EH (cell line): ENCODE results near the gene RAB11FIP3.
"Not testable (repeated sequence)": the region's sequence is repeated elsewhere in the genome, so short reads cannot be mapped to it uniquely, and the experiment has no call there.

ENCODE experiments used
- DNase-seq: peaks from one replicate; pipeline ENCODE4 v3.0.0-alpha.2; 2015; ENCODE audit warnings: low read depth

Gene RAB11FIP3

DNA sequence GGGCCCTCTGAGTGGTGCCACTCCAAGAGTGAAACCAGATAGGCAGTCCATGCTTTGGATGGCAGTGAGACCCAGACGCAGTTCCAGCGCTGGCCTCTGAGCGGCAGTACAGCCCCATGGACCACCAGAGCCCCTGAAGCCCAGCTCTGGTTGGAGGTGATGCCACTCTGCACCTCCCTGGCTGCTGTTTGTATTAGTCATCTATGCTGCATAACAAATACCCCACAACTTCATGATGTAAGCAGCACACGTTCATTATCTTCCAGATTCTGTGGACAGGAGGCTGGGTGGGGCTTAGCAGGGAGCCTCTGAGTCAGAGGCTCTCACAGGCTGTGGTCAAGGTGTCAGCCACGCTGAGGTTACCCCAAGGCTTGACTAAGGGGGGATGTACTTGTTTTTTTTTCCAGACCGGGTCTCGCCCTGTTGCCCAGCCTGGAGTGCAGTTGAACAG is 33.5 kb upstream of the RAB11FIP3 start:
- DNase-seq = peak; percentile 74

DNA sequence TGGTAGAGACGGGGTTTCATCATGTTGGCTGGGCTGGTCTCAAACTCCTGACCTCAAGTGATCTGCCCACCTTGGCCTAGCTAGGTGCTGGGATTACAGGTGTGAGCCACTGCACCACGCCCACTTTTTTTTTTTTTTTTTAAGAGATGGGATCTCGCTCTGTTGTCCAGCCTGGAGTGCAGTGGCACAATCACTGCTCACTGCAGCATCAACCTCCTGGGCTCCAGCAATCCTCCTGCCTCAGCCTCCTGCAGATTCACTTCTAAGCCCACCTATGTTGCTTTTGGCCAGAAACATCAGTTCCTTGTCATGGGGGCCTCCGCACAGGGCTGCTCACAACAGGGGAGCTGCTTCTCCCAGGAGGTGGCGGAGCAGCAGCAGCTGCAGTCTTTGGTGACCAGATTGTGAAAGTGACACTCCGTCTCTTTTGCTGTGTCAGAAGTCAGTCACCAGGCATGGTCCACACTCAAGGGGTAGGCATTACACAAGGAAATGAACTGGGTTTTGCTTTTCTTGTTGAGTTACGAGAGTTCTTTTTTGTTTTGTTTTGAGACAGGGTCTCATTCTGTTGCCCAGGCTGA is 32.9 kb upstream of the RAB11FIP3 start:
- no peak for DNase-seq

DNA sequence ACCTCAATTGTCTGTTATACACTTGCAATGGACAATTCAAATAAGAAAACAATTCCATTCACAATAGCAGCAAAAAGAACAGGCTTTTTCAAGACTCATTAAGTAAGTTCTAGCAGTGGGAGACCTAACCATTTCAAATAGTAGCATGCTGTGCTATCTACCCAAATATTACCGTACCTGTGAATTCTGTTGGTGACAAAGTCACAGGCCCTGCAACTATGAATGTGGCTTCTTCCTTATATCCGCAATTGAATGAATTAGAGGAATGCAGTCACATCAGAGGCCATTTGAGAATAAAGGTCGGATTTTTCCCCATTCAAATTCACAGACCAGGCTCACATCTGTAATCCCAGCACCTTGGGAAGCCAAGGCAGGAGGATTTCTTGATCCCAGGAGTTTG is 29.2 kb upstream of the RAB11FIP3 start:
- DNase-seq = no peak

DNA sequence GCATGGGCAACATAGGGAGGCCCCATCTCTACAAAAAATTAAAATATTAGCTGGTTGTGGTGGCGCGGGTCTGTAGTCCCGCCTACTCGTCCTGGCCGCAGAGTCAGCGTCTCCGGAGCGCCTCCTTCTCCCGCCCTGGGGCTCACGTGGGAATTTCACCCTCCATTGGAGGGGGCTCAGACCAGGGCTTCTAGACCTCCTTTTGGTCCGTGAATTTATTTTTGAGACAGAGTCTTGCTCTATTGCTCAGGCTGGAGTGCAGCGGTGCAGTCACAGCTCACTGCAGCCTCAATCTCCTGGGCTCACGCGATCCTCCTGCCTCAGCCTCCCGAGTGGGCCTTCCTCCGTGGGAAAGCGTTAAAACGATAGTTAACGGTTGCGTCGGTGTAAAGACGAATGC is 28.8 kb upstream of the RAB11FIP3 start:
- DNase-seq = peak; percentile 70

DNA sequence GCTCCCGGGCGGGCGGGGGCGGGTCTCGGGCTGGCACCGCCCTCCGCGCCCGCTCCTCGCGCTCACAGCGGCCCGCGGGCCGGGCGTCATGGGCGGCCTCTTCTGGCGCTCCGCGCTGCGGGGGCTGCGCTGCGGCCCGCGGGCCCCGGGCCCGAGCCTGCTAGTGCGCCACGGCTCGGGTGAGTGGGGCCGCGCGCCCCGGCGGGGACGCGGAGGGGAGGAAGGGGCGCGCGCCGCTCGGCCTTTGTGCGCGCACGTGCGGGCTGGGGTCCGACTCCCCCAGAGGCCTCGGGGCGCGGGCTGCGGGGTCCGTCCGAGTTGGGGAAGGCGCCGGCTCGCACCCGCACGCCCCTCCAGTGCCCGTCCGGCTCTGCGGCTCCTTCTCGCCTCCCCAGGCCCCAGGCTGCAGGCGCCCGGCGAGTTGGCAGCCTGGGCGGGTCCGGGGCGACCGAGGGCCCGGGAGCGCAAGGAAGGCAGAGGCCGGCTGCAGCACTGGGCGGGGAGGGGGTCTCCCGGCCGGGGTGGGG is 28.3 kb upstream of the RAB11FIP3 start, which contains the start of gene NME4:
NME4 (plus strand) TSS at position 65 of the 527 bp plus-strand sequence; CDS start at position 89, 24 bp downstream.
- DNase-seq = peak; percentile 50

DNA sequence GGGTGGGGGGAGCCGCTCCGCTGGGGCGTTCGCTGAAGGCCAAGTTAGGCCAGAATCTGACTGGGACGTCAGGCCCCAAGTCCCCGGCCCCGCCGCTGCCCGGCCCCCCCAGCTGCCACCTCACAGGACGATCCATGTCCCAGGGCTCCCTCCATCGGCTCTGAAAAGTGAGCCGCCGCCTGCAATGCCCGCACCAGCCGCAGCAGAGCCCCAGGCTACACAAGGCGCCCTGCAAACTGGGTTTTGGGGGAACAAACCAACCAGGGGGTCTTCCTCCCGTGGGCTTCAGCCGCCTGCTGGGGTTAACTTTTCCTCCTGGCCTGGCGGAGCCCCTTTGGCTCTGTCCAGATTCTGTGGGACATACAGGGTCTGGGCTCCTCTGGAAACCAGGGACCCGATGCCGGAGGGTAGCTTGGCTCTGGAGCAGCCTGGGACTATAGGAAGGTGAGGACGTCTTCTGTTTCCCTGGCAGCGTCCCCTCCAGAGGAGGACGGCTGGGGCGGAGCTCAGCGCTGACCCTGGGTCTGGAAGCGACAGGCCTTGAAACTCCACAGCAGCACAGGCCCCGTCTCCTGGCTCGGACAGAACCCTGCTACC is 27.6 kb upstream of the RAB11FIP3 start:
- DNase-seq = peak; percentile 87

DNA sequence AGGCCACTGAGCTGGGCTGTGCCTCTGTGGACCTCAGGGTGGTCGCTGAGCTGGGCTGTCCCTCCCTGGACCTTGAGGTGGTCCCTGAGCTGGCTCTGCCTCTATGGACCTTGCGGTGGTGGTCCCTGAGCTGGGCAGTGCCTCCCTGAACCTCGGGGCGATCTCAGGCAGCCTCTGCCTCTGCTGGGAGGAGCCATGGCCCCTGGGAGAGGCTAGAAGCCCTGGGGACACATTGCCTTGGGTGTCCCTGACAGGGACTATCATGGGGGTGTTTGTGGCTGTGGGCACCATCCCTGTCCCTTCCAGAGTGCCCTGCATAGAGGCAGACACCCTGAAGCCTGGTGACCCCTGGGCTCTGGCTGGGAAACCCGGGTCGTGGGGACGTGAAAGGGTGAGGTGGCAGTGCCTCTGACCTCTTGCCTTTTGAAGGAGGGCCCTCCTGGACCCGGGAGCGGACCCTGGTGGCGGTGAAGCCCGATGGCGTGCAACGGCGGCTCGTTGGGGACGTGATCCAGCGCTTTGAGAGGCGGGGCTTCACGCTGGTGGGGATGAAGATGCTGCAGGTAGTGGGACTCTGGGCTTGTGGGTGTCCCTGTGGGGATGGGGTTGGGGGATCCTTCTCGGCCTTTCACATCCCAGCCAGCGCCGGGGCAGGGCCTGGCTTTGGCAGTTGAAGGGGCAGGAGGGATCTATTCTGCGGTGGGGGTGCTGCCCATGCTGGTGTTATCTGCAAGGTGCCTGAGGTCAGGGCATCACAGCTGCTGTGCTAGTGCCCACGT is 26.7 kb upstream of the RAB11FIP3 start:
- DNase-seq = no peak

DNA sequence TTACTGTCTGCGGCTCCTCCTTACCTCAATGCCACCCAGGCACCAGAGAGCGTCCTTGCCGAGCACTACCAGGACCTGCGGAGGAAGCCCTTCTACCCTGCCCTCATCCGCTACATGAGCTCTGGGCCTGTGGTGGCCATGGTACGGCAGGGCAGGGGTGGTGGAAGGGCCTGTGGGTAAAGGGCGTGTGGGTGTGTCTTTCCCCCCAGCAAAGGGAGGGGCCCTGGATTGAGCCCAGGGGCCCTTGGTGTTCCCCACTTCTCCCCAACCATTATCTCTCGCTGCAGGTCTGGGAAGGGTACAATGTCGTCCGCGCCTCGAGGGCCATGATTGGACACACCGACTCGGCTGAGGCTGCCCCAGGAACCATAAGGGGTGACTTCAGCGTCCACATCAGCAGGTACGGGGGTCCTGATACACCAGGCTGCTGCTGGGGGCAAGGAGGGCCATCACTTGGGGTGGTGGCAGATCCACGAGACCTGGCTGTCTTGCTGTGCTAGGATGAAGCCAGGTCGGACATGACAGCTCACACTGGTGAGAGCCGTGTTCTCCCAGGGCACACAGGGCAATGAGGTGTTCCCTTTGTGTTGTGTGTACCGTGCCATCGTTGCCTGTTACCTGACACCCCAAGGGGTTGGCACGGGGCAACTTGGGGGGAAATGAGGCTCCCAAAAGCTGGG is 26.0 kb upstream of the RAB11FIP3 start:
- no peak for DNase-seq

DNA sequence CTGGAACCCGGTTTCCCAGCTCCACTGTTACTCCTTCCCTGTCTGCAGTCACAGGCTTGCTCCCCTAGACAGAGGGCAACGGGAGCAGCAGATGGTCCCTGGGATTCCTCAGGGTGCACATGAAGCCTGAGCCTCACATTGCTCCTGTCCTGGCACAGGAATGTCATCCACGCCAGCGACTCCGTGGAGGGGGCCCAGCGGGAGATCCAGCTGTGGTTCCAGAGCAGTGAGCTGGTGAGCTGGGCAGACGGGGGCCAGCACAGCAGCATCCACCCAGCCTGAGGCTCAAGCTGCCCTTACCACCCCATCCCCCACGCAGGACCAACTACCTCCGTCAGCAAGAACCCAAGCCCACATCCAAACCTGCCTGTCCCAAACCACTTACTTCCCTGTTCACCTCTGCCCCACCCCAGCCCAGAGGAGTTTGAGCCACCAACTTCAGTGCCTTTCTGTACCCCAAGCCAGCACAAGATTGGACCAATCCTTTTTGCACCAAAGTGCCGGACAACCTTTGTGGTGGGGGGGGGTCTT is 25.3 kb upstream of the RAB11FIP3 start:
- DNase-seq = no peak

DNA sequence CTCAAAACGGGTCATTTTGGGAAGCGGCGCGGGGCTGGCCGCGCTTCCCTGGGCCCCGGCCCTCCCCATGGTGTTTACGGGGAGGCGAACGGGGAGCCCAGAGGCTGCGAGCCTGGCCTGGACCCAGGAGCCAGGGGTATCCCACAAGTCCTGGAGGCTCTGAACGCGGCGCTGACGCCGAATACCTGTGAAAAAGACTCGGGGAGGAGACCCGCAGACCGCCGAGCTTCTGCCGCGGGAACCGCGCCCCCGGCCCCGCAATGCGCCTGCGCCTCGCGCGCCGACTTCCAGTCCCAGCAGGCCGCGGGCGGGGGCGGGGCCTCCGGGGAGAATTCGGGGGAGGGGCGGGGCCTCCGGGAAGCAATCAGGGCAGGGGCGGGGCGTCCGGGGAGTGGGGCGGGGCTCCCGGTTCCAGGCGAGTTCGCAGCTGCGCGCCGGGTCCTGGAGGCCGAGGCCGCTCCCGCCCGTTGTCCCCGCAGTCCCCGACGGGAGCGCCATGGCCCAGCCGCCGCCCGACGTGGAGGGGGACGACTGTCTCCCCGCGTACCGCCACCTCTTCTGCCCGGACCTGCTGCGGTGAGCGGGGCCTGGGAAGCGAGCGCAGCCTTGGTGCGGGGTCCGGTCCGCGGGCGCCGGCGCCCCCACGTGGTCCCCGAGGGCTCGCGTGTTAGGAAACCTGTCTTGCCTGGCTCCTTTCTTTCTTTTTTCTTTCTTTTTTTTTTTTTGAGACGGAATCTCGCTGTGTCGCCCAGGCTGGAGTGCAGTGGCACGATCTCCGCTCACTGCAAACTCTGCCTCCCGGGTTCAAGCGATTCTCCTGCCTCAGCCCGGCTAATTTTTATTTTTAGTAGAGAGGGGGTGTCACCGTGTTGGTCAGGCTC is 23.7 kb upstream of the RAB11FIP3 start, which contains the start of gene DECR2:
DECR2 (plus strand) TSS at position 418 of the 881 bp plus-strand sequence; CDS start at position 497, 79 bp downstream.
- DNase-seq = peak; percentile 89

DNA sequence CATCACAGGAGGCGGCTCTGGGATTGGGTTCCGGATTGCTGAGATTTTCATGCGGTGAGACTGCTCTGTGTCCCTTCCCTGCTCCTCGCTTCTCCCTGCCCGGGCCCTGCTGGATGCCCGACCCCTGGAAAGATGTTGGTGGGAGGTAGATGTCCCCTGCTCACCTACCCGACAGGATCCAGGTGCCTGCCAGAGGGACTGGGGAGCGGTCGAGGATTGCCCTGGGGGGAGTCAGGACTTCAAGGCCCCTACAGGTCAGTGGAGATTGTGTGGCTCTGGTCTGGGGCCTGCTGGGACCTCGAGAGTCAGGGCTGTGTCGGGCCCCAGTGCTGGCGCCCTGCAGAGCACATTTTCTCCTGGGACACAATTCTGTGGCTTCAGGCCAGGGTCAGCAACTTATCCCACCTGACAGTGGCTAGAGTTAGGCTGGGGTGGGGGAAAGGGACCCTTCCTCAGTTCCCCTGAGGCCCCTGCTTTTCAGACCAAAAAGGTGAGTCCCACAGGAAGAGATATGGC is 20.4 kb upstream of the RAB11FIP3 start:
- DNase-seq = no peak

DNA sequence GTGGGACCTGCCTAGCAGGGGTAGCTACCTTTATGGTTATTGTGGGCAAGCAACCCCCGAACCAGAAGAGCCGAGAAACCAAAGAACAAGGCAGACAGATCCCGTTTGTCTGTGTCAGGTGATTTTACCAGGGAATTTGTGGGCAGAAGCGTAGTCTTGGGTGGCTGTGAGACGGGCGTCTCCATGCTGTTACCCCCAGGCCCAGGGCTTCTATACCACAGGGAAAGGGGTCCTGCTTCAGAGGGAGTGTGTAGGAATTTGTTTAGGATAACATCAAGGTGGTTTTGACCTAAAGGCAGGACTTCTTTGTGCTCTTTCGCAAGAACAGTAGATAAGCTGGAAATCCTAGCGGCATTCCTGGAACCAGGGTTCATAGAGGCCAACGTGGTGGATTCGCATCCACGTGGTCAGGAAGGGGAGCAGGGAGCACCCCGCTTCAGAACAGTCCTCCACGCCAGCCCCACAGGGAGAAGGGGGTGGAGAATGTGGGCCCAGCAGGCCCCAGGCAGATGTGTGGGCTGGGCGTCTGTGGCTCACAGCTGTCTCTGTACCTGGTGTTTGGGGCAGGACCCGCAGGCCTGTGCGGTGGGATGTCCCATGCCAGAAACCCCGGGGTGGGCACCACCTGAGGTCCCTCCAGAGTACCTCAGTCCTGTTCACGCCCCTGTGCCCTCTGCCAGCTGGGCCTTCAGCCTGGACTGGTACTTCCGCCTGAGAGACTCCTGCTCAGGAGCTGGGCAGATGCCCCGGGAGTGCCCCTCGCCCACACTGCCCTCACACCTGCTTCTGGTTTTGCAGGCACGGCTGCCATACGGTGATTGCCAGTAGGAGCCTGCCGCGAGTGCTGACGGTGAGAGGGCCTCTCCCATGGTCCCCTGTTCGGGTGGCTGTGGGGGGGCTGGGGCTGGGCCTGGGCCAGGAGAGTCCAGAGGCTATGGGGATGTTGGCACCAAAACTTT is 19.6 kb upstream of the RAB11FIP3 start:
- no peak for DNase-seq

DNA sequence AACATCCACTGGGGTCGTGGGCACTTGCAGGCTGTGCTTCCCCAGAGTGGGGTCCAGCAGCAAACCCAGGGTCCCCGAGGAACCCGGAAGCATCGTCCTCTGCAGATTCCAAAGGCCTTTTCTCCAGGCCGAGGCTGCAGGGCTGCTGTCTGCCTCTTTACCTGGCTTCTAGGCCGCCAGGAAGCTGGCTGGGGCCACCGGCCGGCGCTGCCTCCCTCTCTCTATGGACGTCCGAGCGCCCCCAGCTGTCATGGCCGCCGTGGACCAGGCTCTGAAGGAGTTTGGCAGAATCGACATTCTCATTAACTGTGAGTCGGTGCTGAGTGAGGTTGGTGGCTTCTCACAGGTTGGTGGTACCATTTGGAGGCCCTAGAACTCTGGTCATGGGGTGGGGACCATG is 18.2 kb upstream of the RAB11FIP3 start:
- no peak for DNase-seq

DNA sequence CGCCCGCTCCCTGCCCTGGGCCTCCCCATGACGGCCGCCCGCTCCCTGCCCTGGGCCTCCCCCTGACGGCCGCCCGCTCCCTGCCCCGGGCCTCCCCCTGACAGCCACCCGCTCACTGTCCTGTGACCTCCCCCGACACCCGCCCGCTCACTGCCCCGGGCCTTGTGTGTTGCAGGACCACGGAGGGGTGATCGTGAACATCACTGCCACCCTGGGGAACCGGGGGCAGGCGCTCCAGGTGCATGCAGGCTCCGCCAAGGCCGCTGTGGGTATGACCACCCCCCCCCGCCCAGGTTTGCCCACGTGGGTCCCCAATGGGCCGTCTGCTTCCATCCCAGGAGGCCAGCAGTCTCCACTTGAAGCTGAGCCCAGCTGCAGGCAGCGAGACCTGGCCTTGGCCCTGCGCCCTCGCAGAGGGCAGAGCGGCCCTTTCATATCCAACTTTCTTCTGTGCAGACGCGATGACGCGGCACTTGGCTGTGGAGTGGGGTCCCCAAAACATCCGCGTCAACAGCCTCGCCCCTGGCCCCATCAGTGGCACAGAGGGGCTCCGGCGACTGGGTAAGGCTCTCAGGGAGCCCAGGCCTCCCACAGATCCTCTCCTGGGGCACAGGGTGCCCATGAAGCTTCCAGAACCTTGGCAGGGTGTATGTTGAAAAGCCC is 14.8 kb upstream of the RAB11FIP3 start:
- DNase-seq = no peak

DNA sequence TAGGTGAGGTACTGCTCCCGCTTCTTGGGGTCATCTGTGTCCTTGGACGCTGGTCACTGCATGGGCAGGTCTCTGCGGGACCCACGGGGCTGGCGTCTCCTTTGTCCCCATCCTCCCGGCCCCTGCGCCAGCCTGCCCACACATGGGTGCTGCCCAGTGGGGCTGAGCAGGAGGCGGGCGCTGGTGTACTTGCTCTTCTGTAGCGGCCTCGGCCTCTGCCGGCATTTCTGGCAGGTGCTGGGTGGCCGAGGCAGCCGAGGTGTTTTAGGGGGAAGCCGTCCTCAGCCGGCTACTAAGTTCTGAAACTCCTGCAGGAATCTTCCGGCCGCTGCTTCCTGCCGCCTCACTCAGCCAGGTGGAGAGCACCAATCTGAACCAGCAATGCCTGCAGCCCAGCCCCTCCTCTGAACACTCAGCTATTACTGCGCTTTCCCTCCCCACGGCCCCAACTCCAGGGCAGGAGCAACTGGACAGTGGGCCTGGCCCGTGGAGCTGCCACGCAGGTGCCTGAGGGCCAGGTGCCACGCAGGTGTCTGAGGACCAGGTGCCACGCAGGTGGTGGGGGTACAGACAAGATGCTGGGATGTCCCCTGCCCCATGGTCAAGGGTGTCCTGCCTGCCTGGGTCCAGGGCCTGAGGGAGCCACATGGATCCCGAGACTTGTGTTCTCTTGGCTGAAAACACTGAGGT is 13.7 kb upstream of the RAB11FIP3 start:
- DNase-seq = no peak

DNA sequence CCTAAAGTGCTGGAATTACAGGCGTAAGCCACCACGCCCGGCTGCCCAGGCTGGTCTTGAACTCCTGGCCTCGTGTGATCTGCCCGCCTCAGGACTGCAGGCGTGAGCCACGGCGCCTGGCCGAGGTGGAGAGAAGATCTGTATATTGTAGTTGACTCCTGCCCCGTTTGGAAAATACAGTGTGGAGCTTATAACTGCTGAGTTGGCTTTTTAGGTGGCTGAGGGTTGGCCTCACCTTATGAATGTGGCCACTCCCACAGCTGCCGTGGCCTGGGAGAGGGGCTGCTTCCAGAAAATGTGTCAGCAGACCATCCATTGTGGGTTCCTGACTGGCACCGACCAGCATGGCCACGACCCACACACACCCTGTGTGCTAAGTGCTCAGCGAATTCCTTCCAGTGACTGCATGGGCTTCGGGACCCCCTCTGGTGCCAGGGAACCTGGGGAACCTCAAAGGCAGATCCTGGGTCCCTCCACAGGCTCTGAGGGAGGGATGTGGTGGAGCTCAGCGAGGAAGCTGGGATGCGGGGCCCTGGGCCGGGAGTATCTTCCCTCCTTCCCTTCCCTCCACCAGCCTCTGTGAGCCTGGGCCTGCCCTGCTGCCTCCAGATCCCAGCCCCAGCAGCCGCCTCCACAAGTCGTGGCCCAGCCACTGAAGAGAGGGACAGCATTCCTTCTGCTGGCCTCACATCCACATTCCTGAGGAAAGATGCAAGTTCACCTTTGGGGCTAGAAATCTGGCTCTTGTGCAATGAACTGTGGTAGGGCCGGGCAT is 10.9 kb upstream of the RAB11FIP3 start:
- peak; percentile 46 for DNase-seq

DNA sequence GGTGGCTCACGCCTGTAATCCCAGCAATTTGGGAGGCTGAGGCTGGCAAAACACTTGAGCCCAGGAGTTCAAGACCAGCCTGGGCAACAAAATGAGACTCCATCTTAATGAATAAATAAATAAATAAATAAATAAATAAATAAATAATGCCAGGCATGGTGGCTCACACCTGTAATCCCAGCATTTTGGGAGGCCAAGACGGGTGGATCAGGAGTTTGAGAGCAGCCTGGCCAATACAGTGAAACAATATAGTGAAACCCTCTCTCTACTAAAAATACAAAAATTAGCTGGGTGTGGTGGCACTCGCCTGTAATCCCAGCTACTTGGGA is 10.3 kb upstream of the RAB11FIP3 start:
- DNase-seq = not testable (repeated sequence)

DNA sequence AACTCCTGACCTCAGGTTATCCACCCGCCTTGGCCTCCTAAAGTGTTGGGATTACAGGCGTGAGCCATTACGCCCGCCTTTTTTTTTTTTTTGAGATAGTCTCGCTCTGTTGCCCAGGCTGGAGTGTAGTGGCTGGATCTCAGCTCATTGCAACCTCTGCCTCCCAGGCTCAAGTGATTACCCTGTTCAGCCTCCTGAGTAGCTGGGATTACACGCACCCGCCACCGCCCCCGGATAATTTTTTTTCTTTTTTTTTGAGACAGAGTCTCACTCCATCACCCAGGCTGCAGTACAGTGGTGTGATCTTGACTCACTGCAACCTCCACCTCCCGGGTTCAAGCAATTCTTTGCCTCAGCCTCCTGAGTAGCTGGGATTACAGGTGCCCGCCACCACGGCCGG is 3.3 kb upstream of the RAB11FIP3 start:
- not testable (repeated sequence) for DNase-seq
